ENCODE data around the gene DCAF7.

Gene DCAF7

GRCh38 chr17:63505341-63505740 lies 44.9 kb upstream of the DCAF7 start:
- Histone ChIP-seq H3K4me2 (no peak overlapping the region), H3K4me3 (IDR thresholded peaks at IDR 0.05; ENCODE audit: insufficient read depth, low read depth, low read length) (no peak overlapping the region), H3K27me3 (ENCODE audit: insufficient read depth, low read depth) (peaks cover 52% of the 10 kb centered on the region), H3K79me2 (ENCODE audit: insufficient read depth, low read depth) (no peaks in the 10 kb centered on the region), H3K4me1 (ENCODE audit: low read depth, poor library complexity, severe bottlenecking) (no peaks in the 10 kb centered on the region), H3K36me3 (ENCODE audit: insufficient read depth) (no peaks in the 10 kb centered on the region), H3K9ac (no peak overlapping the region), H3K27ac (no peak overlapping the region), H2AFZ (ENCODE audit: low read depth) (no peak overlapping the region), H4K20me1 (ENCODE audit: insufficient read depth) (no peaks in the 10 kb centered on the region)
- no peak for TF ChIP-seq CTCF (conservative IDR thresholded peaks at IDR 0.05; ENCODE audit: low read depth, low read length)

- Histone ChIP-seq H3K36me3 (ENCODE audit: insufficient read depth) (no peaks in the 10 kb centered on the region), H3K4me1 (ENCODE audit: low read depth, poor library complexity, severe bottlenecking) (no peaks in the 10 kb centered on the region), H3K9ac (no peak overlapping the region), H3K4me3 (IDR thresholded peaks at IDR 0.05; ENCODE audit: insufficient read depth, low read depth, low read length) (no peak overlapping the region), H3K79me2 (ENCODE audit: insufficient read depth, low read depth) (no peaks in the 10 kb centered on the region), H2AFZ (ENCODE audit: low read depth) (no peak overlapping the region), H3K27me3 (ENCODE audit: insufficient read depth, low read depth) (peaks cover 56% of the 10 kb centered on the region), H4K20me1 (ENCODE audit: insufficient read depth) (no peaks in the 10 kb centered on the region), H3K27ac (no peak overlapping the region), H3K4me2 (no peak overlapping the region)
- no peak for TF ChIP-seq CTCF (conservative IDR thresholded peaks at IDR 0.05; ENCODE audit: low read depth, low read length)
These were observed 43.6 kb upstream of the DCAF7 start for GRCh38 chr17:63506627-63507026.

GRCh38 chr17:63511331-63511730 lies 38.9 kb upstream of the DCAF7 start:
- no peak overlapping the region for H3K4me3 ChIP-seq (IDR thresholded peaks at IDR 0.05; ENCODE audit: insufficient read depth, low read depth, low read length)
- H3K36me3 ChIP-seq (ENCODE audit: insufficient read depth): no peaks in the 10 kb centered on the region
- H3K4me2 ChIP-seq: no peak overlapping the region
- H3K27me3 ChIP-seq (ENCODE audit: insufficient read depth, low read depth): peaks cover 54% of the 10 kb centered on the region
- no peak overlapping the region for H2AFZ ChIP-seq (ENCODE audit: low read depth)
- H4K20me1 ChIP-seq (ENCODE audit: insufficient read depth): no peaks in the 10 kb centered on the region
- no peak overlapping the region for H3K27ac ChIP-seq
- no peak overlapping the region for H3K9ac ChIP-seq
- no peaks in the 10 kb centered on the region for H3K79me2 ChIP-seq (ENCODE audit: insufficient read depth, low read depth)
- H3K4me1 ChIP-seq (ENCODE audit: low read depth, poor library complexity, severe bottlenecking): no peaks in the 10 kb centered on the region
- TF ChIP-seq CTCF (conservative IDR thresholded peaks at IDR 0.05; ENCODE audit: low read depth, low read length): no peak

- Histone ChIP-seq H3K27ac (no peak overlapping the region), H3K4me3 (IDR thresholded peaks at IDR 0.05; ENCODE audit: insufficient read depth, low read depth, low read length) (no peak overlapping the region), H3K27me3 (ENCODE audit: insufficient read depth, low read depth) (peaks cover 61% of the 10 kb centered on the region), H3K9ac (no peak overlapping the region), H3K4me1 (ENCODE audit: low read depth, poor library complexity, severe bottlenecking) (no peaks in the 10 kb centered on the region), H3K4me2 (no peak overlapping the region), H4K20me1 (ENCODE audit: insufficient read depth) (no peaks in the 10 kb centered on the region), H3K36me3 (ENCODE audit: insufficient read depth) (no peaks in the 10 kb centered on the region), H3K79me2 (ENCODE audit: insufficient read depth, low read depth) (no peaks in the 10 kb centered on the region), H2AFZ (ENCODE audit: low read depth) (no peak overlapping the region)
- no peak for TF ChIP-seq CTCF (conservative IDR thresholded peaks at IDR 0.05; ENCODE audit: low read depth, low read length)
These were observed 37.9 kb upstream of the DCAF7 start for GRCh38 chr17:63512388-63512787.
